Ishikawa (cell line): ENCODE results near the gene MYBPH.

ENCODE experiments used
- CEBPB ChIP-seq: IDR thresholded peaks from 2 replicates; pipeline ENCODE4 v1.6.1; 2012
- CREB1 ChIP-seq: IDR thresholded peaks from 2 replicates; pipeline ENCODE4 v1.6.1; 2012; ENCODE audit warnings: low read depth
- EGR1 ChIP-seq: IDR thresholded peaks from 2 replicates; pipeline ENCODE4 v1.6.1; 2012
- EP300 ChIP-seq: IDR thresholded peaks from 2 replicates; pipeline ENCODE4 v1.6.1; 2012; ENCODE audit warnings: borderline replicate concordance
- NFIC ChIP-seq: IDR thresholded peaks from 2 replicates; pipeline ENCODE4 v1.6.1; 2012
- RAD21 ChIP-seq: IDR thresholded peaks from 2 replicates; pipeline ENCODE4 v1.6.1; 2012; ENCODE audit warnings: low read depth
- TAF1 ChIP-seq: IDR thresholded peaks from 2 replicates; pipeline ENCODE4 v1.6.1; 2012; ENCODE audit warnings: low read depth, mild to moderate bottlenecking
- YY1 ChIP-seq: IDR thresholded peaks from 2 replicates; pipeline ENCODE4 v1.6.1; 2012; ENCODE audit warnings: low read depth
- ZBTB7A ChIP-seq: IDR thresholded peaks from 2 replicates; pipeline ENCODE4 v1.6.1; 2012; ENCODE audit warnings: low read depth
- TF ChIP-seq, protein P1 (sequence below): IDR thresholded peaks from 2 replicates; pipeline ENCODE4 v1.6.1; 2012

DNA sequence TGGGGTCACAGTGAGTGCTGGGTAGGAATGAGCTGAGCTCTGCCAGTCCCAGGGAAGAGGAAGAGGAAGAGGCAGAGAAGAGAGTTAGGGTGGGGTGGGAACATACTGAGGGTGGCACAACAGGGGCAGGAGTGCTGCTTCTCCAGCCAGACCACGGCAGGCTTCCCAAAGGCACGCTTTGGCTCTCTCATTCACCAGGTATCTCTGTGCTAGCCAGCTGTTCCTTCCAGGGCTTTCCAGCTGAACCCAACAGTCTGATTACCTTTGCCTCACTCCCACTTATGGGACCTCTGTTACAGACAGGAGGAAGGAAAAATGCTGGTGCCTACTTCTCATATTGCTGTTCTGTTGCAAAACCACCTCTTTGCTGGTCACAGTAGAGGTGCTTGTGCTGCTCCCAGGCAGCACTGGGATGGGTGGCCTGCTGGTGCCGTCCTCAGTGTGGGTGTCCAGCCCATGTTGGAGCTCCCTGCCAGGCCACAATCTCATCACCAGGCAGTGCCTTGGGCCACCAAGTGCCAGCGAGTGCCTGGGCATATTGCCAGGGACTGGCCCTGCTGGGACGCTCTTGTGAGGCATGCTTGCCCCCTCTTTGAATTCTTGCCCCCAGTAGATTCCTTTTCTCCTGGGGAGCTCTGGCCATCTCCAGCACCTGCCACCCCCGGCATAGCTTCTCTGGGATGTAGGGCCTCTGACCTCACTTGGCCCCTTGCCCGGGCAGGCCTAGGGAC lies 46.0 kb downstream of the MYBPH start:
- no peak for TF ChIP-seq RAD21
- TF ChIP-seq ZBTB7A = peak; percentile 53; the same call in 1 of the 2 replicates
- peak; percentile 76 for TF ChIP-seq EP300
- no peak for TF ChIP-seq CREB1
- peak; percentile 28; the same call in 1 of the 2 replicates for TF ChIP-seq YY1
- no peak for TF ChIP-seq TAF1
- peak; percentile 56; the same call in 1 of the 2 replicates for TF ChIP-seq EGR1
- TF ChIP-seq, protein P1, sequence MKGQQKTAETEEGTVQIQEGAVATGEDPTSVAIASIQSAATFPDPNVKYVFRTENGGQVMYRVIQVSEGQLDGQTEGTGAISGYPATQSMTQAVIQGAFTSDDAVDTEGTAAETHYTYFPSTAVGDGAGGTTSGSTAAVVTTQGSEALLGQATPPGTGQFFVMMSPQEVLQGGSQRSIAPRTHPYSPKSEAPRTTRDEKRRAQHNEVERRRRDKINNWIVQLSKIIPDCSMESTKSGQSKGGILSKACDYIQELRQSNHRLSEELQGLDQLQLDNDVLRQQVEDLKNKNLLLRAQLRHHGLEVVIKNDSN = peak; percentile 1; the same call in 1 of the 2 replicates
- TF ChIP-seq NFIC = peak; percentile 91
- TF ChIP-seq CEBPB = no peak
